NCI-H187 (cell line): ENCODE measurements around the gene SPATA3.
A peak's percentile ranks its signal among the peaks of the same experiment; 100 is the strongest.

Experiments
- DNase-seq, 2 experiments: peaks; one replicate each; lab custom pipeline; 2025; lab: John Stamatoyannopoulos, UW

SPATA3 gene

DNA sequence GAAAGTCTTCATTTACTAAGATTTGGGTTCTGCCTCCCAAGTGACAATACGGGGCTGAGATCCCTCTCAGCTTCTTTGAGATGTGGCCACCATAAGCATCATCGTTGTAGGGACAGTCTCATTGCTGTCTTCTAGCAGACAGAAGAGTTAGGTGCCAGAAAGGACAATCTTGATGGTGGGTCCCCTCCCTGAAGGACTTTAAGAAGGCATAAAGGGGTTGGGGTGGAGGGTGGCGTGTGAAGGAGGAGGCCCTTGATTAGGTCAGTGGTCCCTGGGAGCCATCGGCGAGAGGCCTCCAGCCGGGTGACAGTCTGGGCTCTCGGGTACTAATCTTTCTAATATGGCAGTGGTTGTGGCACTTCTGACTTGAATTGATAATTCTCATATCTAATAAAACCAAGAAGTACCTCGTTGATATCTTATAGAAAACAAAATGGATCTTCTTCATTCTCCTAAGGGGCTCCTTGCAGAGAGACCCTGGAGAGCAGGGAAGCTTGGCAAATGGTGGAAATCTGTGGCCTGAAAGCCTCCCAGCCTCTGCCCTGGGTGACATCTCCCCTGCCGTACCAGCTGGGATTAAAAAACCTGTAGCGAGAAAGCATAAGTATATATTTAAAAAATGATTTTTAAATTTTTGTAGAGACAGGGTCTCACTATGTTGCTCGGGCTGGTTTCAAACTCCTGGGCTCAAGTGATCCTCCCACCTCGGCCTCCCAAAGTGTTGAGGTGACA lies 53.5 kb downstream of the SPATA3 start:
- no peak for DNase-seq

GRCh38 chr2:231050018-231050901 lies 54.3 kb downstream of the SPATA3 start:
- no peak for DNase-seq

GRCh38 chr2:231051116-231051515 lies 55.2 kb downstream of the SPATA3 start:
- no peak for DNase-seq

DNA sequence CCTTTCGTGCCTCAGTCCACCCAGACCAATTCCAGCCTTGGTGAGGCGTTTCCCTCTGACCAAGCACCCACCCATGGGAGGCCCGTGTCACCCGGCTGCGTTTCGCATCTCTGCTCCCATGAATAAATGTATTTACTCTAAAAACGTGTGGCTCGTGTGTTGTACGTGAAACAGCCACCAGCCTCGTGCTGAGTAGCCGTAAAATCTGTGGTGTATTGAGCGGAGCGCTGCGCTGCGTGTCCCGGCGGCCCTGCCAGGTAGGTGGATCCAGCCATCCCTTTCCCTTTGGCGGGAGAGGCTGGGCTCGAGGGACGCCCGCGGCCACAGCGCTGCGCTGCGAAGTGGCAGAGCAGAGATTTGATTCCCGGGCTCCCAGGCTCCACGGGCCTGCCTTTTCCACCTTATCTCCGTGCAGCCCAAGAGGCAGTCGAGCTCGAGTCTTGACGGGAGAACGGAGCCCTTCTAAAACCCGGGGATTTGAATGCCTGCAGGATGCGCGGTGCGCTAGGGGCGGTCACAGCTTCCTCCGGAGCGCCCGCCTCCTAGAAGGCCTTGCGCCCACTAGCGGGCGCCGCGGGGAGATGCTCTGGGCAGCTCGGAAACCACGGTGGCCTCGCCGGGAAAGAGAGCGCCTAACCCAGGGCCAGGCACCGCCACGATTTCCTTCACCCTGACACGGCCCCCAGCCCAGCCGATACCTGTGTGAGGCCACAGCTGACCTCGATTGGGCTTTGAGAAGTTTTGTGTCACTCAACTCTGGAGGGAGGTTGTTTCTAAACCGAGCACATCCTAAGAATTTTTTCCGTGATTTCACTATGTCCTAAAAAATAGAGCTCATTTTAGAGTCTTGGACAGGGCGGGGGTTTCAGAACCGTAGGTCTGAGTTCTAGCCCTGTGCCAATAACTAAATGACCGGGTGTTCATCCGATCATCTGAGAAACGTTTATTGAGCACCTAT lies 56.9 kb downstream of the SPATA3 start:
- DNase-seq = peak; percentile 16 to 32

DNA sequence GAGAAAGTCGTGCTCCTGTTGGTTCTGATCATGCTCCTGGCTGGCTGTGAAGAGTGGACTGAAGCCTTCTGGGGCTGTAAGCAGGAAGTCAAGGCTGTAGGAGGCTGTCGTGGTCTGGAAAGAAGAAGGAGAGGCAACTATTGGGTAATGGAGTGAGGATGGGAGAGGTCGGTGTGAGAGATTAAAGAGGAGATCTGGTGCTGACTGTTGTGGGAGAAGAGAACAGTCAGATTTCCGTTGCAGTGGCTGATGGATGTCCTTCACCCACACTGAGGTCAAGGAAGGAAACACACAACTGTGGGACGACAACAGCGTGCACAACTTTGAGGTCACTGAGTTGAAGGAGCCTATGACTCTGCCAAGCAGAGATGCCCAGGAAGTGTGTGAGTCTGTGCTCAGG lies 57.9 kb downstream of the SPATA3 start:
- no peak for DNase-seq

GRCh38 chr2:231056453-231057416 lies 60.8 kb downstream of the SPATA3 start, which contains the start of gene PSMD1:
TSS of gene PSMD1 (plus strand) at chr2:231056867. CDS start at chr2:231057026, 159 bp downstream.
- DNase-seq = peak; percentile 72 to 73

GRCh38 chr2:231057590-231057989 lies 61.7 kb downstream of the SPATA3 start:
- no peak for DNase-seq
